Measurements from ENCODE around the gene TNNT1.

GRCh38 chr19:55186080-55186479 is 37.1 kb upstream of the TNNT1 start:
- TF ChIP-seq CTCF (IDR thresholded peaks at IDR 0.05) = no peak
- TF ChIP-seq POLR2A (IDR thresholded peaks at IDR 0.05) = no peak

All from Peyer's patch (tissue), 4 donors.